GM12892 (cell line): ENCODE results near the gene TUBB1.
"Not testable (repeated sequence)": the region's sequence is repeated elsewhere in the genome, so short reads cannot be mapped to it uniquely, and the experiment has no call there.

Experiments
- DNase-seq: peaks from one replicate; pipeline ENCODE4 v3.0.0; 2011; ENCODE audit not compliant: insufficient read length
- FAIRE-seq: peaks from 2 replicates; lab custom pipeline; 2011; peaks lifted over from hg19 to GRCh38; lab: Jason Lieb, UNC
- POLR2A ChIP-seq: IDR thresholded peaks from 2 replicates; pipeline ENCODE4 v1.6.1; 2011; ENCODE audit warnings: low read depth, low read length, control low read depth
- POLR2AphosphoS5 ChIP-seq: IDR thresholded peaks from 2 replicates; pipeline ENCODE4 v1.6.1; 2011; ENCODE audit warnings: low read depth, low read length, control low read depth
- TAF1 ChIP-seq: IDR thresholded peaks from 2 replicates; pipeline ENCODE4 v1.6.1; 2011; ENCODE audit warnings: low read depth, mild to moderate bottlenecking, control low read depth, low read length, borderline replicate concordance

Gene TUBB1

DNA sequence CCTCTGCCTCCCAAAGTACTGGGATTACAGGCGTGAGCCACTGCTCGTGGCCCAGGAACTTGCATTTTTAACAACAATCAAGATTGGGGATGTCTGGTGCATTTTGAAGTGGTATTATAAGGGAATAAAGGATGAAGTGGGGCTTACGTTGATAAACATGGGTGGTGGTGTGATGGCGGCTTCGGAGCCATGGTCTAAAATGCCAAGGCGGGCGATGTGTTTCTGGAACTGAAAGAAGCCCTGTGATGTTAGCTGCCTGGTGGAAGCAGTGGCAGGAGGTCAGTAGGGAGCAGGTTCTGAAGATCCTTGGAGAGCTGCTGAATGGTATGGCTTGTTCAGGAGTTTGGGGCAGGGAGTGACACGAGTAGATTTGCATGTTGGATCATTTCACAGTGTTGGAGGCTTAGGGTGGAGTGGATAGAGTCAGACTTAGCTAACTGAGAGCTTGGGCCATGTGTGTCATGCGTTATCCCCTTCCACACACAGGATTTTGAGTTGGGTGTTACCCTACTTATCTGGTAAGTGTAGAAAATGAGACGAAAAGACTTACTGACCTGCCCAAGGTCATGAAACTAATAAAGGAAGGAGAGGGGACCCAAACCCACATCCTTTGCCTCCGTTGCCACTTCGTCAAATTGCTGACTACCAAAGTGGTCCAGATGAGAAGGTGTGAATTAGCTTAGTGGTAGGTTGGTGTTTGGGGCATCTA is 36.7 kb upstream of the TUBB1 start:
- DNase-seq: no peak
- TF ChIP-seq POLR2AphosphoS5: no peak
- no peak for FAIRE-seq

DNA sequence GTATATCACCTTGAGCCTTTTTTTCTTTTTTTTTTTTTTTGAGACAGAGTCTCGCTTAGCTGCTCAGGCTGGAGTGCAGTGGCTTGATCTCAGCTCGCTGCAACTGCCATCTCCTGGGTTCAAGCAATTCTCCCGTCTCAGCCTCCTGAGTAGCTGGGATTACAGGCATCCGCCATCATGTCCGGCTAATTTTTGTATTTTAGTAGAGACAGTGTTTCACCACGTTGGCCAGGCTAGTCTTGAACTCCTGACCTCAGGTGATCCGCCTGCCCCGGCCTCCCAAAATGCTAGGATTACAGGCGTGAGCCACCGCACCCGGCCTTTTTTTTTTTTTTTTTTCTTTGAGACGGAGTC is 36.1 kb upstream of the TUBB1 start:
- not testable (repeated sequence) for DNase-seq, FAIRE-seq

DNA sequence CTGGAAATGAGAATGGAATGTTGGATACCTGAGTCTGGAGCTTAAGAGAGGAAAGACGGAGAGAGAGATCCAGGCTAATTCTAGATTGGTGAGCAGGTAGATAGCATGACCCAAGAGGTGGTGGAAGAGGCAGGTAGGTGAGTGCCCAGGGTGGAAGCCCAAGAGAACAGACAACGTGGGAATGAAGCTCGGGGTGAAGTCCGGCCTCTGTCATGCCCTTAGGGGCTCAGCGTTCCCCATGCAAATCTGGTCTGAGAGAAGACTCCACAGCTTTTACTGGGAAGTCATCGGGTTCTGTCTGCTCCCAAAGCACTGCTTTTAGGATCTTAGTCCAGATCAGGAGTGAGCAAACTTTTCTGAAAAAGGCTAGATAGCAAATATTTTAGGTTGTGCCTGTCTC is 34.5 kb upstream of the TUBB1 start:
- TF ChIP-seq POLR2AphosphoS5 (no peak), POLR2A (no peak), TAF1 (no peak)
- DNase-seq (no peak), FAIRE-seq (no peak)

DNA sequence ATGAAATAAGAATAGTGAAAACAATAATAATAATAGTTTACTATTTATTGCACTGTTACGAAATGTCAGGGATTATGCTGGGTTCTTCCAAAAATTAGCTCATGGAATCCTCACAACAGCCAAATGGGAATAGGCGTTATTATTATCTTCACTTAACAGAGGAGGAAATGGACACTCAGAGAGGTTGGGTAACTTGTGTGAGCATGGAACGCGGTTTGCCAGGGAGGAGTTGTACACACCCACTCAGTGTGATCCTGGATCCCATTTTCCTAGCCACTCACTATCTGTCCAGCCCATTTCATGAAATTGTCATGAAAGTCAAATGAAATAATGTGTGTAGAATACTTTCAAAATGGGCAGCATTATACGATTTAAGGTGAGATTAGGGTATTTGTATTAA is 33.6 kb upstream of the TUBB1 start:
- TF ChIP-seq TAF1: no peak
- no peak for TF ChIP-seq POLR2AphosphoS5
- no peak for TF ChIP-seq POLR2A
- FAIRE-seq: no peak
- DNase-seq: no peak

DNA sequence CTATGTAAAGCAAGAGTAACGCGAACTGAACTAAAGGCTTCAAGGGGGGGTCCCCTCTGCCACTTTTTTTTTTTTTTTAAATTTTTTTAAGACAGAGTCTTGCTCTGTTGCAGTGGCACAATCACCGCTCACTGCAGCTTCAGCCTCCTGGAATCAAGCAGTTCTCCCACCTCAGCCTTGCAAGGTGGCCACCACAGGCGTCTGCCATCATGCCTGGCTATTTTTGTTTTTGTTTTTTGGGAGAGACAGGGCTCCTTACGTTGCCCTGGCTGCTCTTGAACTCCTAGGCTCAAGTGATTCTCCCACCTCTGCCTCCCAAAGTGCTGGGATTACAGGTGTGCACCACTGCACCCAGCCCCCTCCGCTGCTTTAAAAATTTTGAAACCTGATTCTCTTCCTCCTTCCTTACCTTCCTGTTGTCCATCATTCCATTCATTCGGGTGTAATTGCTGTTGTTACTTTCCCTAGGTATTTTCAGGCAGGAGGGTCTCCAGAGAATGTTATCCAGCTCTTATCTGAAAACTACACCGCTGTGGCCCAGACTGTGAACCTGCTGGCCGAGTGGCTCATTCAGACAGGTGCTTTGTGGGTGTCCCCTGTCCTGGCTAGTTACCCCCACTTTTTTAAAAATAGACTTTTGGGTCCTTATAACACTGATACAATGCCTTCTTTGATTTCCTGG is 32.8 kb upstream of the TUBB1 start:
- no peak for FAIRE-seq
- TF ChIP-seq POLR2A: no peak
- TF ChIP-seq TAF1: no peak
- no peak for TF ChIP-seq POLR2AphosphoS5
- no peak for DNase-seq

DNA sequence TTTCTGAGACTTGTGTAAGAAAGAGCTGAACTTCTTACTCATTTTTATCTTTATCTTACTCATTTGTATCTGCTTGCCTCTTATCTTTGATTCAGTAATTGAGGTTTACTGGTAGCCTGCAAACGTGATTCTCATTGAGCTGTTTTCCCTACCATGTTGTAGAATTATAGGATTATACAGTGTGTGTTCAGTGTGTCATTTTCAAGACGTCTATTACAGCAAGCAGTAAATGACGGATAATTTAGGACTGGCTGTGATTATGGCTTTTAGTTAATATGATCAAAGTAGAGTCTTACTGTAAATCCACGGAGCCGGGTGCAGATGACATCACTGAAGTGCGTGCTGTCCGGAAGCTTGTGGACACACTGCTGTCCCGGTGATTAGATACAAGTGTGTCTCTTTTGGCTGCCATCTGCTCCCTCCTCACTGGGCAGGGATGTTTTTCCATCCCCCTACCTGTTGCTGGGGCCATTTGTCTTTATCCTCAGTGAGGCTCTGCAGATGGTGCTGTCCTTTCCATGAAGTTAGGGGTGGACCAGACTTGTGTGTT is 32.2 kb upstream of the TUBB1 start:
- FAIRE-seq (no peak), DNase-seq (no peak)
- TF ChIP-seq TAF1 (no peak), POLR2AphosphoS5 (no peak), POLR2A (no peak)

DNA sequence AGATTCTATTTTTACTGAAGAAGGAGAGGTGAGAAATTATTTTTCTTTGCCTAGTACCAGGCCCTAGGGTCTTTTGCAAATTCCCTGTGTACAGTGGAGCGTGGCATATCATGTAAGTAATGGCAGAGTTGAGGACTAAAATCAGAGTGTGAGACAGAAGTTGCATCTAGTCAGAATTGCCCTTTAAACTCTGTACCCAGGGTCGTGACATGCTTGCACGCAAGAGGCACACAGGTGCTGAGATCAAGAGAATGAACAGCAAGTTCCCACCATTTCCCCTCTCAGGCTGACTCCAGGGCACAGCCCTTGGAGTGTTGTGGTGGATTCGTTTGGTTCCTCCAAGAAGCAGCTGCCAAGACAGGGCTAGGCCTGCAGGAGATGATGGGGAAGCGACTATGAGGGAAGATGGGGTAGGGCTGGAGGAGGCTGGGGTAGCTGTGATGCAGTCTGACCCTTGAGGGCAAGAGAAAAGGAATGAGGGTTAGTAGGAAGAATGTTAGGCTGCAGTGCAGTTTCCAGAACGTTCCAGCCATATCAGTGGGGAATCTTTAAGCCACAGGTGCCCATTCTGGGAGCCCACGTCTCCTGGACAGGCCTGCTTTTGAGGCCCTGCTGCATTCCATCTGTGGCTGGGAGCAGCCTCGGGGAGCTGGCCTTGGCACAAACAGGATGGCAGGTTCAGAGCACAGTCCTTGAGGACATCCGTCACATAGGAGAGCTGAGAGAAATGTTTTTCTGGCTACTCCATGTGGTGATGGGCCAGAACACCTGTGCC is 31.3 kb upstream of the TUBB1 start:
- no peak for TF ChIP-seq POLR2AphosphoS5
- no peak for TF ChIP-seq POLR2A
- no peak for TF ChIP-seq TAF1
- DNase-seq: no peak
- no peak for FAIRE-seq

DNA sequence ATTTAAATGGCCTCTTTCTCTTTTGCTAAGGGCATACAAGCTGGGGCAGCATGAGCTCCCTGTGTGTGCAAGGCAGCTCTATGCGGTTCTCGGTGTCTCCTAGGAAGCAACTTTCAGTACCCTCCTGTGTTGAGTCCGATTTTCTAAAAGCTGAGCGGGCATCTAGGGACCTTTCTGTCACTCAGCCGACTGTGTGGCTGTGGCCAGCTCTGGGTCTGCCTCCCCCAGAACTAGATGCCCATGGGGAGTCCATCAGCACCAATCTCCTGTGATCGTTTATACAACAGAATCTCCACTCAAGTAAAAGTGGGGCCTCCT is 30.7 kb upstream of the TUBB1 start:
- no peak for DNase-seq

DNA sequence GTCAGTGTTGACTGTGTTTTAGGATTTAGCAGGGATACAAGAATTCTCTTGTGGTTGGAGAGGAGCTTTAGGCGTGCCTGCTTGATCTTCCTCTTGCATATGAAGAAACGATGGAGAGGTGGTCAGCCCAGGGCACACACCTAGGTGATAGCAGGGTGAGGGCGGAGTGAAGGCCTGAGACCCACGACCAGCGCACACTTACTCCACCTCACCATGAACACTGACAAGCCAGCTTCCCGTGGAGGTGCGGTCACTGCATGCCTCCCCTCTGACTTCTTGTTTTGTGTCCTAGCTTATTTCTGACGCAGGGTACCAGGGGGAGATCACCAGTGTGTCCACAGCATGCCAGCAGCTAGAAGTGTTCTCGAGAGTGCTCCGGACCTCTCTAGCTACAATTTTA is 30.0 kb upstream of the TUBB1 start:
- DNase-seq (no peak), FAIRE-seq (no peak)
- TF ChIP-seq POLR2A: no peak
- no peak for TF ChIP-seq TAF1
- no peak for TF ChIP-seq POLR2AphosphoS5

More for the DNA sequence above, 30.7 kb upstream of the TUBB1 start:
- no peak for TF ChIP-seq POLR2AphosphoS5
- TF ChIP-seq POLR2A: no peak
- no peak for TF ChIP-seq TAF1
- FAIRE-seq: no peak

DNA sequence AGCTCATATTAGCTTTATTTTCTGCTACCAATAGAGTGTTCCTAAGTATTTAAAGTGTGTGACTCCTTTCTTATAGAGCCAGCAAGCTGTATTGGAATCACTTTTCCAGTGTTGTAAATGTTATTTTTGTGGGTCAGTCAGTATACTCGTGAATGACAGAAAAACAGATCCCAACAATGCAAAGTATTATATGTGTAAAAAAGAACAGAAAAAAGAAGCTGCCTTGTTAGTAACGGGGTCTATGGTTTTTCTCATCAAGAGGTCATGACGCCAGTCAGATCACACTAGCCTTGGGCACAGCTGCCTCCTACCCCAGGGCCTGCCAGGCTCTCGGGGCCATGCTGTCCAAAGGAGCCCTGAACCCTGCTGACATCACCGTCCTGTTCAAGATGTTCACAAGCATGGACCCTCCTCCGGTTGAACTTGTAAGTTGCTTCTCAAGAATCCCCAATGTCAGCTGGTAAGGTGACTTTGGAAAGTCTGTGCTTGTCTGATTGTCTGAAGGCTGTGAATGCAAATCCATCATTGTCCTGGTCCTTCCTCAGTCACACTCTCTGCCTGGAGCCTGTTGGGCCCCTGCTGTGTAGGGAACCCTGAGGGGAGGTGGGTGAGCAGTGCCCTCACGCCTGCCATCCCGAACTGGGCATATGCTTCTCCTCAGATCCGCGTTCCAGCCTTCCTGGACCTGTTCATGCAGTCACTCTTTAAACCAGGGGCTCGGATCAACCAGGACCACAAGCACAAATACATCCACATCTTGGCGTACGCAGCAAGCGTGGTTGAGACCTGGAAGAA is 28.4 kb upstream of the TUBB1 start:
- FAIRE-seq: no peak
- TF ChIP-seq POLR2AphosphoS5 (no peak), TAF1 (no peak), POLR2A (no peak)

DNA sequence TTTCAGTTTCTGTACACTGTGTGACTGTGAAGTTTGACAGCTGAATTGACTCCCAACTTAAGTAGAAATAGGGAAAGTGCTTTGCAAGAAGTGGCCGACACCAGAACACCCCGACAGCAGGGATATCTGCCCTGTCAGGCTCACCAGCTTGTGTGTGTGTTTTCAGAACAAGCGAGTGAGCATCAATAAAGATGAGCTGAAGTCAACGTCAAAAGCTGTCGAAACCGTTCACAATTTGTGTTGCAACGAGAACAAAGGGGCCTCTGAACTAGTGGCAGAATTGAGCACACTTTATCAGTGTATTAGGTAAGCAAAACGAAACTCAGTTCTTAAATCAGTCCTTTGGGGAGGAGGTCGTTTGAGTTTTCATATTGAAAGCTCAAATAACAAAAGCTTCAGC is 27.5 kb upstream of the TUBB1 start:
- DNase-seq (no peak), FAIRE-seq (no peak)
- no peak; the same call in 1 of the 2 replicates for TF ChIP-seq POLR2A

More for the DNA sequence above, 28.4 kb upstream of the TUBB1 start:
- no peak for DNase-seq

DNA sequence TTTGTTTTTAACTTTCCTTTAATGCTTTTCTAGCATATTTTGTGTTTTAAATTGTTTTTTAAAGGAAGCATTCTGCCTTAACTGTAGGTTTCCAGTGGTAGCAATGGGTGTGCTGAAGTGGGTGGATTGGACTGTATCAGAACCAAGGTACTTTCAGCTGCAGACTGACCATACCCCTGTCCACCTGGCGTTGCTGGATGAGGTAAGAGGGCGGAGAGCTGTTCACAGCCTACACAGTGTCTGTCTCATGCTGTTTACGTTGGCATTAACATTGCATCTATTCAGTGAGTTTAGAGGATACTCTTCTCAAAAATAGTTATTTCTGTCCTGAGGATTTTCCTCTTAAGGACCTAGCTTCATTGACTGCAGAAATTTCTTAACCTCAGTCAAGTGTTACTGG is 26.3 kb upstream of the TUBB1 start:
- DNase-seq (no peak), FAIRE-seq (no peak)
- TF ChIP-seq POLR2AphosphoS5 (no peak), TAF1 (no peak), POLR2A (no peak)
